H1 (cell line): Measurements from ENCODE around the gene CAMTA1. TPM values are rescaled to one million over a fixed set of nuclear protein-coding genes. Genes with fewer than 3 reads are reported as not detected.

Experiments used
- CTCF ChIA-PET: fragments of 300-600 bp; sonication (Branson Sonifier 250); formaldehyde crosslinking; loops from one replicate; lab custom pipeline; 2021; ENCODE audit not compliant: partially characterized antibody; lab: Charles Lee
- POLR2A ChIA-PET: fragments of 300-600 bp; sonication (Branson Sonifier 250); formaldehyde crosslinking; loops from one replicate; lab custom pipeline; 2021; ENCODE audit warnings: inconsistent platforms; ENCODE audit not compliant: partially characterized antibody; lab: Charles Lee
- DNase-seq, 2 experiments: peaks; one replicate each; pipeline versions ENCODE4 v3.0.0 to v3.0.0-alpha.2; 2010 to 2022; ENCODE audit warnings: low spot score in 2 of 2, low read depth in 1 of 2, mixed read lengths in 1 of 2
- FAIRE-seq: peaks from 2 replicates; lab custom pipeline; 2011; peaks lifted over from hg19 to GRCh38; lab: Jason Lieb, UNC
- H2AFZ ChIP-seq: 2 replicates; pipeline ENCODE4 v1.8.1; 2012; ENCODE audit warnings: low read length, inconsistent platforms
- H2AK5ac ChIP-seq: 2 replicates; pipeline ENCODE4 v1.6.1; 2013; ENCODE audit warnings: low read depth, low read length
- H2BK120ac ChIP-seq: replicated peaks from 2 replicates; pipeline ENCODE3; 2013; ENCODE audit warnings: low read depth, low read length, inconsistent platforms
- H2BK12ac ChIP-seq: 2 replicates; pipeline ENCODE4 v1.6.1; 2013; ENCODE audit warnings: low read depth, low read length
- H2BK15ac ChIP-seq: 2 replicates; pipeline ENCODE4 v1.6.1; 2013; ENCODE audit warnings: low read length
- H2BK20ac ChIP-seq: 2 replicates; pipeline ENCODE4 v1.6.1; 2013; ENCODE audit warnings: low read length
- H2BK5ac ChIP-seq: 2 replicates; pipeline ENCODE4 v1.6.1; 2013; ENCODE audit warnings: low read depth, low read length
- H3K14ac ChIP-seq: 2 replicates; pipeline ENCODE4 v1.6.1; 2013; ENCODE audit warnings: inconsistent platforms; ENCODE audit not compliant: insufficient read length
- H3K18ac ChIP-seq: 2 replicates; pipeline ENCODE4 v1.6.1; 2013; ENCODE audit warnings: low read length; ENCODE audit errors: extremely low read depth
- H3K23ac ChIP-seq: 2 replicates; pipeline ENCODE4 v1.6.1; 2013; ENCODE audit warnings: inconsistent platforms; ENCODE audit not compliant: insufficient read length
- H3K23me2 ChIP-seq: 2 replicates; pipeline ENCODE4 v1.6.1; 2013; ENCODE audit warnings: low read depth, low read length
- H3K27ac ChIP-seq: 2 replicates; pipeline ENCODE4 v1.6.1; 2011; ENCODE audit warnings: low read depth, low read length, inconsistent platforms
- H3K27me3 ChIP-seq, 4 experiments: replicated peaks in 1 of 4; 1 replicate in 1 of 4; 2 replicates in 3 of 4; pipeline versions ENCODE4 v1.6.1 to v1.8.1; 2011 to 2013; ENCODE audit warnings: low read length in 3 of 4, mild to moderate bottlenecking in 3 of 4, inconsistent platforms in 2 of 4, mixed read lengths in 2 of 4, moderate library complexity in 1 of 4; ENCODE audit not compliant: control insufficient read depth in 3 of 4, insufficient read depth in 3 of 4; ENCODE audit errors: extremely low read depth in 1 of 4
- H3K36me3 ChIP-seq, 4 experiments: 2 replicates each; pipeline versions ENCODE4 v1.6.1 to v1.8.1; 2011 to 2013; ENCODE audit warnings: mild to moderate bottlenecking in 4 of 4, low read length in 3 of 4, moderate library complexity in 2 of 4, control low read depth in 1 of 4, inconsistent platforms in 1 of 4; ENCODE audit not compliant: insufficient read depth in 4 of 4, control insufficient read depth in 2 of 4
- H3K4ac ChIP-seq: replicated peaks from 2 replicates; pipeline ENCODE3; 2013; ENCODE audit warnings: low read length, low read depth, mixed read lengths, inconsistent platforms; ENCODE audit not compliant: insufficient read length
- H3K4me1 ChIP-seq, 4 experiments: replicated peaks in 1 of 4; 1 replicate in 1 of 4; 2 replicates in 3 of 4; pipeline versions ENCODE4 v1.6.1 to v1.8.1; 2011 to 2013; ENCODE audit warnings: low read length in 3 of 4, inconsistent platforms in 2 of 4, mixed read lengths in 1 of 4; ENCODE audit not compliant: insufficient read depth in 4 of 4, control insufficient read depth in 3 of 4
- H3K4me2 ChIP-seq, 2 experiments: 2 replicates each; pipeline versions ENCODE4 v1.6.1 to v1.8.1; 2011 to 2013; ENCODE audit warnings: low read depth in 2 of 2, low read length in 2 of 2, control low read depth in 1 of 2, inconsistent platforms in 1 of 2, mild to moderate bottlenecking in 1 of 2; ENCODE audit not compliant: insufficient read depth in 1 of 2
- H3K4me3 ChIP-seq, 4 experiments: fragments of 200-600, 300-600 bp in 1 of 4; sonication (generic), shearing (Covaris generic), sonication (Bioruptor Twin) in 1 of 4; 2 replicates each; pipeline versions ENCODE4 v1.5.1 to v1.8.1; 2011 to 2016; ENCODE audit warnings: low read length in 4 of 4, low read depth in 3 of 4, control low read depth in 2 of 4, inconsistent platforms in 2 of 4, mild to moderate bottlenecking in 2 of 4, mixed read lengths in 1 of 4, moderate library complexity in 1 of 4; ENCODE audit not compliant: insufficient read depth in 2 of 4; ENCODE audit errors: extremely low read depth in 1 of 4
- H3K56ac ChIP-seq: replicated peaks from 2 replicates; pipeline ENCODE3; 2013; ENCODE audit warnings: low read depth, mild to moderate bottlenecking, mixed read lengths, low read length, inconsistent platforms; ENCODE audit not compliant: insufficient read length
- H3K79me1 ChIP-seq: 2 replicates; pipeline ENCODE4 v1.6.1; 2013; ENCODE audit warnings: low read depth, low read length, control low read depth
- H3K79me2 ChIP-seq, 2 experiments: 2 replicates each; pipeline versions ENCODE4 v1.6.1 to v1.8.1; 2012 to 2013; ENCODE audit warnings: low read length in 2 of 2, mild to moderate bottlenecking in 2 of 2, inconsistent platforms in 1 of 2; ENCODE audit not compliant: insufficient read depth in 2 of 2, control insufficient read depth in 1 of 2
- H3K9ac ChIP-seq, 4 experiments: replicated peaks in 1 of 4; 1 replicate in 1 of 4; 2 replicates in 3 of 4; pipeline versions ENCODE4 v1.6.1 to v1.8.1; 2011 to 2013; ENCODE audit warnings: low read depth in 3 of 4, low read length in 3 of 4, control low read depth in 2 of 4, mild to moderate bottlenecking in 2 of 4, moderate library complexity in 2 of 4, inconsistent platforms in 1 of 4; ENCODE audit errors: extremely low read depth in 1 of 4
- H3K9me3 ChIP-seq, 2 experiments: 2 replicates each; pipeline versions ENCODE4 v1.6.1 to v1.8.1; 2012 to 2013; ENCODE audit warnings: mild to moderate bottlenecking in 2 of 2, moderate library complexity in 2 of 2, control low read depth in 1 of 2, inconsistent platforms in 1 of 2, low read depth in 1 of 2, low read length in 1 of 2, mixed read lengths in 1 of 2; ENCODE audit not compliant: insufficient read depth in 2 of 2
- H4K20me1 ChIP-seq, 2 experiments: replicated peaks in 1 of 2; 2 replicates each; pipeline versions ENCODE3 to v1.8.1; 2011 to 2013; ENCODE audit warnings: inconsistent platforms in 2 of 2, low read length in 2 of 2, mild to moderate bottlenecking in 1 of 2; ENCODE audit not compliant: insufficient read depth in 2 of 2, control insufficient read depth in 1 of 2
- H4K5ac ChIP-seq: 2 replicates; pipeline ENCODE4 v1.6.1; 2013; ENCODE audit warnings: low read length, low read depth, mixed read lengths, inconsistent platforms; ENCODE audit not compliant: insufficient read length
- H4K8ac ChIP-seq: 2 replicates; pipeline ENCODE4 v1.8.0; 2013; ENCODE audit warnings: mild to moderate bottlenecking, moderate library complexity, low read length, inconsistent platforms; ENCODE audit not compliant: insufficient read depth; ENCODE audit errors: extremely low read depth
- H4K91ac ChIP-seq: replicated peaks from 2 replicates; pipeline ENCODE3; 2013; ENCODE audit warnings: low read length, mixed read lengths, inconsistent platforms; ENCODE audit not compliant: insufficient read length
- EP300 ChIP-seq, 2 experiments: IDR thresholded peaks; 1 replicate in 1 of 2; 2 replicates in 1 of 2; pipeline ENCODE4 v1.6.1; 2011 to 2012; ENCODE audit warnings: low read depth in 2 of 2, low read length in 2 of 2, mild to moderate bottlenecking in 2 of 2, borderline replicate concordance in 1 of 2, inconsistent platforms in 1 of 2, moderate library complexity in 1 of 2
- FOSL1 ChIP-seq: IDR thresholded peaks from 2 replicates; pipeline ENCODE4 v1.6.1; 2011; ENCODE audit warnings: mild to moderate bottlenecking, low read depth, low read length, moderate library complexity; ENCODE audit not compliant: insufficient read depth
- HDAC6 ChIP-seq: IDR thresholded peaks from one replicate; pipeline ENCODE4 v1.7.1; 2012; ENCODE audit warnings: low read depth, mild to moderate bottlenecking, inconsistent platforms, low read length, moderate library complexity
- MAX ChIP-seq: IDR thresholded peaks from 2 replicates; pipeline ENCODE4 v1.6.1; 2012; ENCODE audit warnings: inconsistent platforms
- NRF1 ChIP-seq: IDR thresholded peaks from 2 replicates; pipeline ENCODE4 v1.6.1; 2011; ENCODE audit warnings: mild to moderate bottlenecking, low read depth, low read length, improper control_type of control experiment
- RAD21 ChIP-seq, 2 experiments: IDR thresholded peaks in 1 of 2; conservative IDR thresholded peaks in 1 of 2; 2 replicates each; pipeline ENCODE4 v1.6.1; 2011; ENCODE audit warnings: low read depth in 2 of 2, low read length in 2 of 2, improper control_type of control experiment in 1 of 2, inconsistent platforms in 1 of 2, mild to moderate bottlenecking in 1 of 2, moderate library complexity in 1 of 2
- RFX5 ChIP-seq: IDR thresholded peaks from 2 replicates; pipeline ENCODE4 v1.6.1; 2011; ENCODE audit warnings: low read depth, low read length, improper control_type of control experiment, borderline replicate concordance
- SIRT6 ChIP-seq: IDR thresholded peaks from one replicate; pipeline ENCODE4 v1.7.1; 2012; ENCODE audit warnings: low read length, inconsistent platforms
- SP2 ChIP-seq: IDR thresholded peaks from 2 replicates; pipeline ENCODE4 v1.6.1; 2012; ENCODE audit warnings: mild to moderate bottlenecking, low read length, inconsistent platforms
- TAF1 ChIP-seq: IDR thresholded peaks from 2 replicates; pipeline ENCODE4 v1.6.1; 2011; ENCODE audit warnings: mild to moderate bottlenecking, low read depth, low read length
- TAF7 ChIP-seq: optimal IDR thresholded peaks from 2 replicates; pipeline ENCODE3; 2011; ENCODE audit warnings: low read depth, mild to moderate bottlenecking, inconsistent platforms, low read length, moderate library complexity, borderline replicate concordance
- ZNF274 ChIP-seq: IDR thresholded peaks from 2 replicates; pipeline ENCODE4 v1.7.0; 2012; ENCODE audit warnings: low read length, borderline replicate concordance; ENCODE audit errors: extremely low read depth
- WGBS, 2 experiments: shearing (Covaris generic) in 1 of 2; methylation state at CpG; one replicate each; pipeline versions ENCODE4 v1.1.6 to v1.1.7; 2013 to 2015; ENCODE audit warnings: low lambda C conversion rate in 2 of 2, mixed read lengths in 2 of 2, inconsistent platforms in 1 of 2, low coverage in 1 of 2, missing lambda C conversion rate in 1 of 2; ENCODE audit not compliant: insufficient replicate concordance in 2 of 2, insufficient coverage in 1 of 2, insufficient read length in 1 of 2; ENCODE audit errors: extremely low coverage in 1 of 2, missing lambda C conversion rate in 1 of 2; 5-methylcytosine and 5-hydroxymethylcytosine counted together
- polyA plus RNA-seq, 7 experiments: library from polyadenylated mRNA; depleted of rRNA in 3 of 7; stranded (reverse) in 5 of 7; unstranded in 2 of 7; fragments of >200 nt in 5 of 7; fragments of 200-250 nt in 2 of 7; gene quantifications; 1 replicate in 5 of 7; 2 replicates in 1 of 7; 4 replicates in 1 of 7; pipeline versions ENCODE4 v1.2.1 to v1.2.3, GENCODE V29; 2011 to 2013; ENCODE audit warnings: missing spikeins in 2 of 7, mixed read lengths in 2 of 7
- total RNA-seq: library from RNA; stranded (reverse); fragmentation: NEBNext Ultra II Directional; extraction: Animal tissue kit (Norgen Biotek cat#: 25700); gene quantifications from 2 replicates; pipeline ENCODE4 v1.2.1, GENCODE V29; 2021

The CAMTA1 gene
- total and polyA plus RNA-seq, 2 of the 8 experiments (the other 6 are each of a cell fraction or from before 2014, with no cell fraction given) = 65.0 to 119 TPM

GRCh38 chr1:6813165-6813564, 27.9 kb downstream of the CAMTA1 start:
- TF ChIP-seq FOSL1 (no peak), TAF7 (no peak), RAD21 (IDR thresholded peaks at IDR 0.05 in 1 of 2, conservative IDR thresholded peaks at IDR 0.05 in 1 of 2; ENCODE audit: low read depth in 2 of 2, low read length in 2 of 2) (no peak), MAX (no peak), ZNF274 (no peak), HDAC6 (no peak), TAF1 (no peak), NRF1 (no peak), RFX5 (no peak), SP2 (no peak), SIRT6 (no peak), EP300 (IDR thresholded peaks at IDR 0.05; ENCODE audit: borderline replicate concordance in 1 of 2, low read depth in 2 of 2, low read length in 2 of 2) (no peak)
- Histone ChIP-seq H3K56ac (no peak overlapping the region), H3K23me2 (no peaks in the 10 kb centered on the region), H2BK15ac (no peak overlapping the region), H2BK20ac (no peak overlapping the region), H3K4ac (no peak overlapping the region), H2BK120ac (no peak overlapping the region), H3K18ac (no peak overlapping the region), H4K91ac (no peak overlapping the region), H2BK12ac (no peak overlapping the region), H3K4me1 (peaks cover 0 to 8% (median 2%) of the 10 kb centered on the region in 4 experiments; a peak in 3 of 7 replicates), H4K5ac (no peak overlapping the region), H3K79me2 (peaks cover 18 to 95% of the 10 kb centered on the region in 2 experiments), H3K14ac (no peak overlapping the region), H3K36me3 (peaks cover 0 to 7% (median 0%) of the 10 kb centered on the region in 4 experiments; a peak in 1 of 8 replicates), H2BK5ac (no peak overlapping the region), H3K79me1 (peaks cover 27% of the 10 kb centered on the region), H3K4me3 (no peak overlapping the region), H3K27ac (no peak overlapping the region), H3K4me2 (no peak overlapping the region), H3K9me3 (no peaks in the 10 kb centered on the region), H2AFZ (no peak overlapping the region), H3K27me3 (no peaks in the 10 kb centered on the region), H3K23ac (no peak overlapping the region), H3K9ac (no peak overlapping the region), H2AK5ac (no peak overlapping the region), H4K8ac (no peak overlapping the region), H4K20me1 (peaks cover 8 to 26% of the 10 kb centered on the region in 2 experiments)
- FAIRE-seq (no peak), DNase-seq (no peak)
- ChIA-PET CTCF (interaction anchor here (0.7 kb wide), 1 partner anchor 80 kb away, joined by 3 read pairs; no protein-coding TSS in a partner anchor), POLR2A (interaction anchor here (0.7 kb wide), 1 partner anchor 16 kb away, joined by 3 read pairs; no protein-coding TSS in a partner anchor)
- WGBS, 2 experiments = 80% methylated on average over 1 of the region's 1 CpG; no CpG with 5 or more reads in 1 of the 2 experiments
